ENCODE results near the gene ADCY5.

The ADCY5 gene

DNA sequence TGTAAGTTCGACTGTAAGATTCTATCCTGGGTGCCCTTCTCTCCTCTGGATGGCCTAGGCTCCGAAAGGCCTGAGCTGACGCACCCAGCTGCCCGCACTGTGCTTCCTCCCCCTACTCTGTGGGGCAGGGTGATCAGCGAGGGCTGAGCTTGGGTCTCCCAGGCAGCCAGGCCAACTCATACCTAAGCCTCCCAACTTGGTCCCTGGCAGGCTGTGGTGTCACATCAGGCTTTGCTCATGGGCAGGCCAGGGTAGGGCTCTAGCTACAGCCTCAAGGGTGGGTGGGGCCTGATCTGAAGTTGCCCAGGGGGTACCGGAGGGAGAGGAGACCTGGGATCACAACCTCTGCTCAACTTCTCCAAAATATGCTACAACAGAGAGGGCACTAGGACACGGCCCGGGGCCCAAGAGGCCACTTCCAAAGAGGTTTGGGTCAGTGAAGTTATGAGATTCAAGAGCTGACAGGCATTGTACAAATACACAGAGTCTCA is 123.1 kb downstream of the ADCY5 start:
- ChIA-PET CTCF (interaction anchor here (0.8 to 15.4 kb wide), 13 partner anchors 10 to 234 kb away, joined by 3 to 250 read pairs (median 3); no protein-coding TSS in a partner anchor), POLR2A (no interaction called here)
- no peak for DNase-seq (ENCODE audit: low read depth, low spot score)
- TF ChIP-seq, protein P1, sequence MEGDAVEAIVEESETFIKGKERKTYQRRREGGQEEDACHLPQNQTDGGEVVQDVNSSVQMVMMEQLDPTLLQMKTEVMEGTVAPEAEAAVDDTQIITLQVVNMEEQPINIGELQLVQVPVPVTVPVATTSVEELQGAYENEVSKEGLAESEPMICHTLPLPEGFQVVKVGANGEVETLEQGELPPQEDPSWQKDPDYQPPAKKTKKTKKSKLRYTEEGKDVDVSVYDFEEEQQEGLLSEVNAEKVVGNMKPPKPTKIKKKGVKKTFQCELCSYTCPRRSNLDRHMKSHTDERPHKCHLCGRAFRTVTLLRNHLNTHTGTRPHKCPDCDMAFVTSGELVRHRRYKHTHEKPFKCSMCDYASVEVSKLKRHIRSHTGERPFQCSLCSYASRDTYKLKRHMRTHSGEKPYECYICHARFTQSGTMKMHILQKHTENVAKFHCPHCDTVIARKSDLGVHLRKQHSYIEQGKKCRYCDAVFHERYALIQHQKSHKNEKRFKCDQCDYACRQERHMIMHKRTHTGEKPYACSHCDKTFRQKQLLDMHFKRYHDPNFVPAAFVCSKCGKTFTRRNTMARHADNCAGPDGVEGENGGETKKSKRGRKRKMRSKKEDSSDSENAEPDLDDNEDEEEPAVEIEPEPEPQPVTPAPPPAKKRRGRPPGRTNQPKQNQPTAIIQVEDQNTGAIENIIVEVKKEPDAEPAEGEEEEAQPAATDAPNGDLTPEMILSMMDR (IDR thresholded peaks at IDR 0.05; ENCODE audit: insufficient read depth, low read length, missing control alignments) = no peak
- H3K4me3 ChIP-seq (ENCODE audit: low read depth, low read length) = no peak overlapping the region

DNA sequence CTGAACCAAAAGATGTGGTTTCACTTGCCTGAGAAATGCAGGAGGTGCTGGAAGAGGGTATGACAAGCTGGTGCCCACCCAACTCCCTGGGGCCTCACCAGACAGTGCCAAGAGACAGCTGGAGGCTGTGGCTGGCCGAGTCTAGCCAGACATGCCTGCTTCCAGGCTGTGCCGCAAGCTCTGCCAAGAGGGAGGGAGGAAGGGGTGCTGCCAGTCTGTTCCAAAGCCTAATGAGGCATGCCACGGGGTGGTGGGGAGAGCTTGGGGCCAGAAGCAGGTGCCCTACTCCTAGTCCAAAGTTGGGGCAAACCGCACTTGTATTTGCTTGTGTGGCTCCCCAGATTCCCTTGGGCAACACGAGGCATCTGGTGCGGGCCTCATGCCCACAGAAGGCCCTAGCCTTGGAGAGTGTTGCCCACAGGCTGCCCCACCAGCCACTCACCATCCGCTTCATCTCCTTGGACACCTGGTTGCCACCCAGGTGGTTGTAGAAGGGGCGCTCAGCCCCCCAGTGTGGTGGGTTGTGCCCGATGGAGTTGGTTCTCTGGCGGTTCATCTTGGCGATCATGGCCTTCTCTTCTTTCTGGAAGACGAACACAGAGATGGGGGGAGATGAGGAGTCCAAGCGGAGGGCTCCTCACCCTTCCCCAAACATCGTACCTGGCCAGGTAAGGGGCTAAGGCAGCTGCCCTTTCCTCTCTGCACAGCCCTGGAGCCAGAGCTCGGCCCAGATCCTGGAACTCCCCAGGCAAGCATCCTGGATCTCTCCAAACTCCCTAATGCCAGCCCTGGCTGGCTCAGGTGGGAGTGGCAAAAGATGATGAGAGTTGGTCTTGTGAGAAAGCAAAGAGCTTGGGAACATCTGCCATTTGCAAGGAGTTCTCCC is 123.8 kb downstream of the ADCY5 start:
- TF ChIP-seq, protein P1 (IDR thresholded peaks at IDR 0.05; ENCODE audit: insufficient read depth, low read length, missing control alignments) = no peak
- DNase-seq (ENCODE audit: low read depth, low spot score) = no peak
- ChIA-PET CTCF (interaction anchor here (0.8 to 15.4 kb wide), 6 partner anchors 16 to 235 kb away, joined by 3 to 250 read pairs (median 6); no protein-coding TSS in a partner anchor), POLR2A (no interaction called here)
- no peak overlapping the region for H3K4me3 ChIP-seq (ENCODE audit: low read depth, low read length)

DNA sequence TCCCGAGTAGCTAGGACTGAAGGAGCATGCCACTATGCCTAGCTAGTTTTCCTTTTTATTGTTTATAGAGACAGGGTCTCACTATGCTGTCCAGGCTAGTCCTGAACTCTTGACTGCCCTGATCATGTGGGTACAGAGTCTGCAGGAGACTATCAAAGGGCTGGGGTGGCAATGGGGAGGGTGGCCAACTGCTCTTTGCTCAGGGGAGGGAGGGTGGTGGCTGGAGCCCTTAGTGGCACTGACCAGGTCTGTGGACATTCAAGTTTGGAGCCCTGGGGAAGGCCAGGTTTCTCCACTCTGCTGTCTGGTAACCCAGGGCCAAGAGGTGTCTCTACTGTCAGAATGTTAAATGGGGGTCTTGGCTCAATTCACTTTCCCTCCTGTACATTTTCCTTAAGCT is 125.1 kb downstream of the ADCY5 start:
- CTCF ChIA-PET = interaction anchor here (1.0 to 15.4 kb wide), 5 partner anchors 9 to 236 kb away, joined by 3 to 250 read pairs (median 6); no protein-coding TSS in a partner anchor
- DNase-seq (ENCODE audit: low read depth, low spot score) = no peak
- POLR2A ChIA-PET = no interaction called here
- TF ChIP-seq, protein P1 (IDR thresholded peaks at IDR 0.05; ENCODE audit: insufficient read depth, low read length, missing control alignments) = no peak
- no peak overlapping the region for H3K4me3 ChIP-seq (ENCODE audit: low read depth, low read length)

DNA sequence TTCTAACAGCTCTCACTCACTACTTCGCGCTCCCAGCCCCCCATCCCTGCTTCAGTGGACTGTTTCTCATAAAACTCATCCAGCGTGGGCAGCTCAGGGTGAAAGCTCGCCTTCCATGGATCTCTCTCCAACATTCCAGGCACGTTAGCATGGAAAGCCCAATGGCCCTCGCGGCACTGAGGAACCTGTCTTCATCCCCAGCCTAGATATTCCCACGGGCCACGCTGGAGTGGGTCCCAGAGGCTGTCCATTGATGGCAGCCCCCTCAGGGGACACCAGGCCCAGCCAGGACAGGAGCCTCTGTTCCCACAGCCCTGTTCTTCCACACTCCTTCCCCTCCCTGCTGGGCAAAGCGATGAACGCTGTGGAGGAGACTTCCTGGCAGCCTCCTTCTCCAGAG is 126.0 kb downstream of the ADCY5 start:
- DNase-seq (ENCODE audit: low read depth, low spot score) = no peak
- no peak overlapping the region for H3K4me3 ChIP-seq (ENCODE audit: low read depth, low read length)
- ChIA-PET CTCF (interaction anchor here (1.0 to 15.4 kb wide), 5 partner anchors 8 to 237 kb away, joined by 3 to 250 read pairs (median 6); no protein-coding TSS in a partner anchor), POLR2A (no interaction called here)
- TF ChIP-seq, protein P1 (IDR thresholded peaks at IDR 0.05; ENCODE audit: insufficient read depth, low read length, missing control alignments) = no peak

DNA sequence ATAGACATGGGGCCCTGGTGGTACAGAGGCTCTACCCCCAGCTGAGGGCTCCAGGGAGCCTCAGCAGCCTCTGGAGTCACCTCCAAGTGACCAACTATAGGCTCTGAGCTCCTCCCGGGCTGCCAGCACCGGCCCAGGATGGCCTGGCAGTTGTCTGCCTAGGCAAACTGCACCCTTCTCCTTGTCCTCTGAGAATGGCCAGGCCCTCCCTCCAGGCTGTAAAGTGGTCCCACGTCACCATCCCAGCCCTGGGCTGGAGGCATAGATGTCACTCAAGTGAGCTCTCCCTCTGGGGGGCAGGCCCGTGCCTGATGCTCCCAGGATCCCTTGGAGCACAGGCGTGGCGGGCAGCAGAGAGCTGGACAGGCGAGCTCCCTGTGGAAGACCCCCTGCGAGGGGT is 127.1 kb downstream of the ADCY5 start:
- ChIA-PET CTCF (interaction anchor here (1.0 to 15.4 kb wide), 4 partner anchors 9 to 238 kb away, joined by 3 to 250 read pairs (median 24); no protein-coding TSS in a partner anchor), POLR2A (no interaction called here)
- H3K4me3 ChIP-seq (ENCODE audit: low read depth, low read length) = no peak overlapping the region
- TF ChIP-seq, protein P1 (IDR thresholded peaks at IDR 0.05; ENCODE audit: insufficient read depth, low read length, missing control alignments) = no peak
- DNase-seq (ENCODE audit: low read depth, low spot score) = no peak

DNA sequence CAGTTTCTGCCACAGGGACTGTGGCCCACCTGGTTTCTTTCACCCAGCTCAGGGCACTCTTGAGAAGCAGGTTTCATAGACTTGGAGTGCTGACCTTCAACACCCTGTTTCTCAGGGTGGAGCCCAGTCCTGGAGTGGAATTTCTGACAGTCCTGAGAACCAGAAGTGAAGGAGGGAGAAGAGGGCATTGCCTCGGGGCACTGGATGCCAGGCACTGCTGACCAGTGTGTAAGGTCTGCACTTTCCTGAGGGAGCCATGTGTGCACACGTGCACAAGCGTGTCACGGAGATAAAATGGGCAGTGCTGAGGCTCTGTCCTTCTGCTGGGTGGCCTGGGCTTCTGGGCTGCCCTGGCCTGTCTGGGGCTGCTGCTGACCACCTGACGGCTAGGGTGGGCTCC is 128.7 kb downstream of the ADCY5 start:
- ChIA-PET POLR2A (no interaction called here), CTCF (interaction anchor here (0.9 to 15.4 kb wide), 5 partner anchors 10 to 240 kb away, joined by 3 to 250 read pairs (median 4); no protein-coding TSS in a partner anchor)
- TF ChIP-seq, protein P1 (IDR thresholded peaks at IDR 0.05; ENCODE audit: insufficient read depth, low read length, missing control alignments) = no peak
- DNase-seq (ENCODE audit: low read depth, low spot score) = no peak
- no peak overlapping the region for H3K4me3 ChIP-seq (ENCODE audit: low read depth, low read length)

Data from AG04449 (cell line).